Panc1 (cell line): ENCODE measurements around the gene IGF2BP1. TPM values are rescaled to one million over a fixed set of nuclear protein-coding genes. Genes with fewer than 3 reads are reported as not detected.

Source experiments
- ATAC-seq: fragments of 200-7000 bp; cut with Tn5 transposase; 2 replicates; pipeline ENCODE4 v1.9.1; 2020; ENCODE audit warnings: mild to moderate bottlenecking, moderate library complexity
- BruUV-seq: library from RNA; stranded (reverse); fragments of 400-500 nt; replicated peaks from 2 replicates; lab custom pipeline; 2021; lab: Mats Ljungman, UMichigan
- CTCF ChIA-PET: fragments of 300-600 bp; sonication (Branson Sonifier 250); formaldehyde crosslinking; loops from one replicate; lab custom pipeline; 2022; ENCODE audit warnings: antibody characterized with exemption; lab: Charles Lee
- POLR2A ChIA-PET: fragments of 300-600 bp; sonication (Branson Sonifier 250); formaldehyde crosslinking; loops from one replicate; lab custom pipeline; 2022; ENCODE audit warnings: antibody characterized with exemption; lab: Charles Lee
- DNase-seq: peaks from one replicate; pipeline ENCODE4 v3.0.0-alpha.2; 2010; ENCODE audit warnings: low read depth, low spot score
- H3K27ac ChIP-seq: 2 replicates; pipeline ENCODE4 v1.5.1; 2011; ENCODE audit warnings: mild to moderate bottlenecking, low read length, inconsistent platforms
- H3K27me3 ChIP-seq: fragments of 200-500 bp; sonication (Bioruptor generic); 2 replicates; pipeline ENCODE4 v1.6.0; 2014; ENCODE audit warnings: low read length, inconsistent platforms; ENCODE audit not compliant: control insufficient read depth, insufficient read depth
- H3K36me3 ChIP-seq: fragments of 200-500 bp; sonication (Bioruptor generic); 2 replicates; pipeline ENCODE4 v1.5.1; 2014; ENCODE audit warnings: inconsistent platforms, mild to moderate bottlenecking, low read length, moderate library complexity; ENCODE audit not compliant: control insufficient read depth, insufficient read depth
- H3K4me1 ChIP-seq: 2 replicates; pipeline ENCODE4 v1.5.1; 2011; ENCODE audit warnings: inconsistent platforms, mild to moderate bottlenecking, low read length, moderate library complexity; ENCODE audit not compliant: control insufficient read depth, insufficient read depth
- H3K4me3 ChIP-seq, 2 experiments: 2 replicates each; pipeline ENCODE4 v1.5.1; 2011 to 2012; ENCODE audit warnings: low read depth in 2 of 2, low read length in 2 of 2, mild to moderate bottlenecking in 2 of 2, inconsistent platforms in 1 of 2, moderate library complexity in 1 of 2
- H3K9me3 ChIP-seq: fragments of 200-500 bp; sonication (Bioruptor generic); 2 replicates; pipeline ENCODE4 v1.5.1; 2014; ENCODE audit warnings: low read depth, mild to moderate bottlenecking, inconsistent platforms, low read length, moderate library complexity; ENCODE audit not compliant: control insufficient read depth, insufficient read depth
- POLR2AphosphoS5 ChIP-seq: IDR thresholded peaks from 2 replicates; pipeline ENCODE4 v1.6.1; 2012; ENCODE audit warnings: mild to moderate bottlenecking, low read depth, low read length, moderate library complexity
- REST ChIP-seq, 2 experiments: IDR thresholded peaks; 2 replicates each; pipeline ENCODE4 v1.6.1; 2011 to 2012; ENCODE audit warnings: low read depth in 2 of 2, control low read depth in 1 of 2, low read length in 1 of 2, mild to moderate bottlenecking in 1 of 2, moderate library complexity in 1 of 2; ENCODE audit not compliant: insufficient read depth in 1 of 2
- SIN3A ChIP-seq: IDR thresholded peaks from 2 replicates; pipeline ENCODE4 v1.6.1; 2012; ENCODE audit warnings: low read depth, mild to moderate bottlenecking, low read length, moderate library complexity, borderline replicate concordance; ENCODE audit not compliant: insufficient read depth
- TCF7L2 ChIP-seq: IDR thresholded peaks from 2 replicates; pipeline ENCODE4 v1.6.1; 2011; ENCODE audit warnings: mild to moderate bottlenecking, low read depth, low read length, inconsistent platforms
- in situ Hi-C: cut with HindIII; loops from 2 replicates; pipeline ENCODE4 v1.10.0; 2016; ENCODE audit warnings: low sequenced_read_pairs, low pct_unique_long_range_greater_than_20kb
- intact Hi-C: fragments of 100-400 bp; cut with micrococcal nuclease; formaldehyde crosslinking; loops from one replicate; pipeline ENCODE4 v1.10.0; 2022; ENCODE audit not compliant: unreplicated experiment
- total RNA-seq: library from RNA; stranded (reverse); gene quantifications from one replicate; pipeline ENCODE4 v1.2.1, GENCODE V29; 2021; ENCODE audit not compliant: unreplicated experiment
- TF ChIP-seq, protein P1 (sequence below): fragments of 450-650 bp; IDR thresholded peaks from 2 replicates; pipeline ENCODE4 v1.5.1; 2017; ENCODE audit warnings: mild to moderate bottlenecking

The IGF2BP1 gene
- total RNA-seq, 1 experiment from 2014 or later = 109 TPM

DNA sequence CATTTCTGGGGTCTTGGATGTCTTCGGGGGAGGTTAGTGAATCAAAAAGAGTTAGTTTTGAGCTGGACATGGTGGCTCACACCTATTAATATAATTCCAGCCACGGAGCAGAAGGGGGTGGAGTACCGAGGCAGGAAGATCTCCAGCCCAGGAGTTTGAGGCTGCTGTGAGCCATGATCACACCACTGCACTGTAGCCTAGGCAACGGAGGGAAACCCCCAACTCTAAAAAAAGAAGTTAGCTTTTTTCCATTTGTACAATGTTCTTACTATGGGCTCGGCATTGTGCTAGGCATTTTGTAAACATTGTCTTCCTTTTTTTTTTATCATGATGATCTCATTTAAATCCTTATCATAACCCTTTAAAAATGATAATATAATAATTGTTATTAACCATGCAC lies 44.3 kb upstream of the IGF2BP1 start:
- intact Hi-C loops = loop anchor here (5.0 kb wide), 1 partner anchor 44 kb away; the partner anchor contains the start of gene IGF2BP1
- ChIA-PET POLR2A (interaction anchor here (0.5 to 0.8 kb wide), 2 partner anchors 20 to 38 kb away, joined by 4 read pairs; no protein-coding TSS in a partner anchor), CTCF (interaction anchor here (0.7 to 1.5 kb wide), 5 partner anchors 9 to 135 kb away, joined by 3 to 4 read pairs (median 3); no protein-coding TSS in a partner anchor)
- Histone ChIP-seq H3K36me3 (no peaks in the 10 kb centered on the region), H3K4me3 (no peak overlapping the region), H3K27me3 (no peaks in the 10 kb centered on the region), H3K27ac (0 out of 2 replicates have a peak overlapping the region, but pooled peaks have one; percentile 4), H3K9me3 (no peaks in the 10 kb centered on the region), H3K4me1 (peaks cover 13% of the 10 kb centered on the region)
- TF ChIP-seq, protein P1, sequence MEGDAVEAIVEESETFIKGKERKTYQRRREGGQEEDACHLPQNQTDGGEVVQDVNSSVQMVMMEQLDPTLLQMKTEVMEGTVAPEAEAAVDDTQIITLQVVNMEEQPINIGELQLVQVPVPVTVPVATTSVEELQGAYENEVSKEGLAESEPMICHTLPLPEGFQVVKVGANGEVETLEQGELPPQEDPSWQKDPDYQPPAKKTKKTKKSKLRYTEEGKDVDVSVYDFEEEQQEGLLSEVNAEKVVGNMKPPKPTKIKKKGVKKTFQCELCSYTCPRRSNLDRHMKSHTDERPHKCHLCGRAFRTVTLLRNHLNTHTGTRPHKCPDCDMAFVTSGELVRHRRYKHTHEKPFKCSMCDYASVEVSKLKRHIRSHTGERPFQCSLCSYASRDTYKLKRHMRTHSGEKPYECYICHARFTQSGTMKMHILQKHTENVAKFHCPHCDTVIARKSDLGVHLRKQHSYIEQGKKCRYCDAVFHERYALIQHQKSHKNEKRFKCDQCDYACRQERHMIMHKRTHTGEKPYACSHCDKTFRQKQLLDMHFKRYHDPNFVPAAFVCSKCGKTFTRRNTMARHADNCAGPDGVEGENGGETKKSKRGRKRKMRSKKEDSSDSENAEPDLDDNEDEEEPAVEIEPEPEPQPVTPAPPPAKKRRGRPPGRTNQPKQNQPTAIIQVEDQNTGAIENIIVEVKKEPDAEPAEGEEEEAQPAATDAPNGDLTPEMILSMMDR = no peak
- TF ChIP-seq TCF7L2 (no peak), POLR2AphosphoS5 (no peak), REST (IDR thresholded peaks at IDR 0.05; ENCODE audit: insufficient read depth in 1 of 2, low read depth in 2 of 2, low read length in 1 of 2) (no peak), SIN3A (no peak)
- BruUV-seq = no TSS peak
- in situ Hi-C loops = no loop called here
- 0 out of 2 replicates have a peak, but pooled peaks have one; percentile 34 for ATAC-seq
- no peak for DNase-seq

DNA sequence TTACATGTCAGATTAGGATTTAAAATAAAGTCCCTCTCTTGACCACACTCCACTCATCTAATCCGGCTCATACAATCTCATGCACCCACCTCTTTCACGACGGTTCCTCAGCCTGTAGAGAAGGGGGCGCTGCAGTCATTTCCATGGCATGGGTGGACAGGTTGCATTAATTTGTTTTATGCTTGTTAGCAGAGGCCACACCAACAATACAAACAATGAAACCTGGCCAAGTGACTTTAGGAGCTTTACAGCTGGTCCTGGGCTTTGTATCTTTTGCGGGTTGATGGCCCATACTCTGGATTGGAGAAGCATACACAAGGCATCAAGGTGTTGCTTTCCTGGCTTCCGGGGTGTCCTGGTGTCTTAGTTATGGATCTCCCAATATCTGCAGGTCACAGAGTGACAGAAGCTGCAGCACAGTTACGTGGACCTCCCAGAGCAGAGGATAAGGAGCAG lies 42.9 kb upstream of the IGF2BP1 start:
- H3K27me3 ChIP-seq = no peaks in the 10 kb centered on the region
- intact Hi-C loops = loop anchor here (2.0 to 5.0 kb wide), 2 partner anchors 43 to 78 kb away; partner anchors contain the start of gene IGF2BP1
- H3K4me3 ChIP-seq = no peak overlapping the region
- no peak overlapping the region for H3K27ac ChIP-seq
- CTCF ChIA-PET = interaction anchor here (0.6 to 1.5 kb wide), 9 partner anchors 19 to 85 kb away, joined by 3 to 15 read pairs (median 3); partner anchors contain the start of gene IGF2BP1
- no peaks in the 10 kb centered on the region for H3K9me3 ChIP-seq
- no peaks in the 10 kb centered on the region for H3K36me3 ChIP-seq
- ATAC-seq (peak; percentile 93), DNase-seq (no peak)
- in situ Hi-C loops = no loop called here
- POLR2A ChIA-PET = no interaction called here
- BruUV-seq = no TSS peak
- H3K4me1 ChIP-seq = peaks cover 13% of the 10 kb centered on the region
- no peak for TF ChIP-seq POLR2AphosphoS5
- TF ChIP-seq, protein P1 = peak; percentile 95
